GM06990 (cell line): Measurements from ENCODE around the gene KCNG2.

Experiments
- DNase-seq: peaks from one replicate; pipeline ENCODE4 v3.0.0-alpha.2; 2011; ENCODE audit not compliant: insufficient read length; ENCODE audit errors: extremely low read depth
- H3K27me3 ChIP-seq: replicated peaks from 2 replicates; pipeline ENCODE4 v1.6.0; 2011; ENCODE audit warnings: low read length; ENCODE audit not compliant: control insufficient read depth, insufficient read depth
- H3K36me3 ChIP-seq: 2 replicates; pipeline ENCODE4 v1.5.1; 2011; ENCODE audit warnings: low read length; ENCODE audit not compliant: control insufficient read depth, insufficient read depth
- H3K4me3 ChIP-seq: replicated peaks from 2 replicates; pipeline ENCODE4 v1.5.1; 2011; ENCODE audit warnings: low read depth, mild to moderate bottlenecking, control low read depth, low read length
- CTCF ChIP-seq: IDR thresholded peaks from 2 replicates; pipeline ENCODE4 v1.5.1; 2011; ENCODE audit warnings: low read length, control low read depth, mild to moderate bottlenecking, inconsistent platforms; ENCODE audit not compliant: insufficient read depth, poor library complexity, severe bottlenecking

The KCNG2 gene

GRCh38 chr18:79756826-79757225 lies 40.9 kb upstream of the KCNG2 start:
- Histone ChIP-seq H3K36me3 (peaks cover 14% of the 10 kb centered on the region), H3K27me3 (no peaks in the 10 kb centered on the region), H3K4me3 (no peak overlapping the region)
- TF ChIP-seq CTCF = no peak
- no peak for DNase-seq

- DNase-seq = no peak
- no peak for TF ChIP-seq CTCF
- Histone ChIP-seq H3K36me3 (no peaks in the 10 kb centered on the region; the same call in none of the 2 replicates), H3K4me3 (no peak overlapping the region), H3K27me3 (no peaks in the 10 kb centered on the region)
Measured at GRCh38 chr18:79760348-79760747, 37.4 kb upstream of the KCNG2 start.

- Histone ChIP-seq H3K4me3 (no peak overlapping the region), H3K36me3 (no peaks in the 10 kb centered on the region; the same call in none of the 2 replicates), H3K27me3 (no peaks in the 10 kb centered on the region)
- no peak for DNase-seq
- no peak for TF ChIP-seq CTCF
Measured at GRCh38 chr18:79760881-79761280, 36.9 kb upstream of the KCNG2 start.

GRCh38 chr18:79763407-79763806 lies 34.3 kb upstream of the KCNG2 start:
- DNase-seq = no peak

DNA sequence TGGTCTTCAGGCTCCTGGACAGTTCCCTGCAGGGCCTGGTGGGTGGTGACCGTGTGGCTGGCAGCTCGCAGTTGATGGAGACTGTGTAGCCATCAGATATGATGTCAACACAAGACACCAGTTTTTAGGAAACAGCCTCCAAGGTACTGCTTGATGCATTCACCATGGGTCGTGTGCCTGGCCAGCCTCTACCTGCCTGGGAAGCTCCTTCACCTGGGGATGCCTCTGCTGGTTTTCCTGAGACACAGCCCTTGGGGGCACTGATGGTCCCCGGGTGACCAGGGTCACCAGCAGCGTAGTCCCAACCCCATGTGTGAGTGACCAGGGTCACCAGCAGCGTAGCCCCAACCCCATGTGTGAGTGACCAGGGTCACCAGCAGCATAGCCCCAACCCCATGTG lies 33.6 kb upstream of the KCNG2 start:
- no peak for DNase-seq
- no peaks in the 10 kb centered on the region for H3K36me3 ChIP-seq
- H3K27me3 ChIP-seq = no peaks in the 10 kb centered on the region
- H3K4me3 ChIP-seq = no peak overlapping the region
- TF ChIP-seq CTCF = no peak

More at GRCh38 chr18:79763407-79763806, 34.3 kb upstream of the KCNG2 start:
- H3K27me3 ChIP-seq = no peaks in the 10 kb centered on the region
- no peak for TF ChIP-seq CTCF
- H3K4me3 ChIP-seq = no peak overlapping the region
- H3K36me3 ChIP-seq = no peaks in the 10 kb centered on the region
